DLD1 (cell line): ENCODE data around the gene CIDEC.
"Not testable (repeated sequence)": the region's sequence is repeated elsewhere in the genome, so short reads cannot be mapped to it uniquely, and the experiment has no call there.

Experiments
- in situ Hi-C: cut with HindIII; loops from 2 replicates; pipeline ENCODE4 v1.10.0; 2017; ENCODE audit warnings: low sequenced_read_pairs

Gene CIDEC

GRCh38 chr3:9851383-9851782, 28.7 kb downstream of the CIDEC start:
- in situ Hi-C loops = not testable (repeated sequence)

GRCh38 chr3:9848860-9849259, 31.2 kb downstream of the CIDEC start:
- in situ Hi-C loops = not testable (repeated sequence)

GRCh38 chr3:9847870-9848269, 32.2 kb downstream of the CIDEC start:
- in situ Hi-C loops = not testable (repeated sequence)

DNA sequence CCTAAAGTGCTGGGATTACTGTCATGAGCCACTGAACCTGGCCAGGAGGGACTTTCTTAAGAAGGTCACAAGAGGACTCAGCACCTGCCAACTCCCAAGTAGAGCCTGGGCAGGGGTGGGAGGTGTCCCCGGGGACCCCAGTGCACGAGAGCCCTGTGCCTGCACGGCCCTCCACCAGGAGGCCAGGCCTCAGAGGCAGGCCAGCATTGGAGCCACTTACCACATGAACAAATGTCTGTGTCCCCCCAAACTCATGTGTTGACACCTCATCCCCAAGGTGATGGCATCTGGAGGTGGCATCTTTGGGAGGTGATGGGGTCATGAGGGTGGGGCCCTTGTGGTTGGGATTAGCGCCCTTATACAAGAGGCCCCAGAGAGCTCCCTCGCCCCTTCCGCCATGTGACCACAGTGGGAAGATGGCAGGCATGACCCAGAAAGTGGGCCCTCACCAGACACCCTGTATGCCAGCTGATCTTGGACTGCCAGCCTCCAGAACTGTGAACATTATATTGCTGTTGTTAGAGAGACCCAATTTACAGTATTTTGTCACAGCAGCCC, 33.0 kb downstream of the CIDEC start:
- in situ Hi-C loops = no loop called here

GRCh38 chr3:9846231-9846630, 33.8 kb downstream of the CIDEC start:
- in situ Hi-C loops = no loop called here

DNA sequence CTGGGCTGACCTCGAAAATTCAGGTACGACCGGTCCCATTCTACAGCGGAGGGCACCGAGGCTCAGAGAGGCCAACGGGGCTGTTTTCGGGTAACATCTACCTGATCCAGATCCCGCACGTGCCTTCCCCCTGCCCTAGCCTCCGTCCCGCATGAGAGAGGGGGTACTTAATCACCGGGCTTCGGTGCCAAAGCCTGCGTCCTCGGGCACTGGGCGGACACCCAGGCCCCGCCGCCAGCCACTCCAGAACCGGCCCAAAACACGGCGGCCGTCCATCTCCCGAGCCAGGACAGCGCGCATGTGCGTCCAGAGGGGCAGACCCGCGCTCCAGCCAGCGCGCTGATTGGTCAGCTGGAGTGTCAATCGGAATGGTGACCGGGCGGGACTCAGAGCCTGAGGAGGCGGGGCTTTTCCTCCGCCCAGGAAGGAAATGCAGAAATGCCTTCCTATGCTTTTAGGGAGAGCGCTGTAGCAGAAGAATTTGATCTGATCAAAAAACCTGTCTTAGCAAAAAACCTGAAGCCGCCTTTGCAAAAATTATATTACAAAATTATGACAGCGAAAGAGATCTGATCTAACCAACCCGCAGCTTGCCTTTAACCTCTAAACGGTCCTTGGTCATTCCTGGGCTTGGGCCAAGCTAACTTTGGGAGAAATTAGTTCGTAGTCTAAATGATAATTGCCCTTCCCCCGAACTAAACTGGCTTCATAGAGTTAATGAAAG, 36.2 kb downstream of the CIDEC start, which contains the start of gene RPUSD3:
TSS of gene RPUSD3 (minus strand) at position 294 of the 724 bp plus-strand sequence. CDS start at position 276, 18 bp downstream.
- in situ Hi-C loops = no loop called here

- in situ Hi-C loops = no loop called here
Measured at GRCh38 chr3:9841015-9841414, 39.0 kb downstream of the CIDEC start.

- in situ Hi-C loops = no loop called here
Measured at GRCh38 chr3:9838856-9839255, 41.2 kb downstream of the CIDEC start.

DNA sequence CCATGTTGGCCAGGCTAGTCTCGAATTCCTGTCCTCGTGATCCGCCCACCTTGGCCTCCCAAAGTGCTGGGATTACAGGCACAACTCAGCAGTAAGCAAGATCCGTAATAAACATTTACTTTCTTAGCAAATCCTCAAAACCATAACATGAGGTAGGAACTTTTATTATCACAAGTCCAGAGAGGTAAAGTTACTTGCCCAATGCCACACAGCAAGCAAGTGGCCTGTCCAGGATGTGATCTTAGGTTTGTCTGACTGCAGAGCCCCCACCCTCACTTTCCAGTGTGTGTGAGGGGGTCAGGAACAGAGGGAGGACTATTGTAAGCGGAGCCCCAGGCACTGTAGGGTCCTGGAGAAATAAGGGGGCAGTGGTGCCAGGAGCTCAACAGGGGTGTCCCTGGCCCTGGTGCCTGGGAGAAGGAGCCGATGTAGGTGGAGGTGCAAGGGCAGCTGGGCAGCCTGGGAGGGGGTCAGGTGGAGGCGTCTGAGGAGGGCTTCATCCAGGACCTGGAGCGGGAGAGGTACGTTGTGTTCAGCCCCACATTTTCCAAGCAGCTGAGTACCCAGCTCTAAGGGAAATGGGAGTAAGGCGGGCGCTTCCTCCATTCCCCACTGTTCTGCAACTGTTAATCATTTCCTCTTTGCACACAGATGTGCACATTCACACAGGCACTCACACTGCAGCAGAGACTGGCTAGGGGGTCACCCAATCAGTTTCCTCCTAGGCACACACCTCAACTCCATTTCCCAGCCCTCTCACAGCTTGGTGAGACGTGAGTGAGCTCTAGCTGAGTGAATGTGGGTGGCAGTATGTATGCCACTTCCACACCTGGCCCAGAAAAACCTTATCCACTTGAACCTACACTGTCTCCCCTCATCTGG, 42.1 kb downstream of the CIDEC start:
- in situ Hi-C loops = no loop called here

DNA sequence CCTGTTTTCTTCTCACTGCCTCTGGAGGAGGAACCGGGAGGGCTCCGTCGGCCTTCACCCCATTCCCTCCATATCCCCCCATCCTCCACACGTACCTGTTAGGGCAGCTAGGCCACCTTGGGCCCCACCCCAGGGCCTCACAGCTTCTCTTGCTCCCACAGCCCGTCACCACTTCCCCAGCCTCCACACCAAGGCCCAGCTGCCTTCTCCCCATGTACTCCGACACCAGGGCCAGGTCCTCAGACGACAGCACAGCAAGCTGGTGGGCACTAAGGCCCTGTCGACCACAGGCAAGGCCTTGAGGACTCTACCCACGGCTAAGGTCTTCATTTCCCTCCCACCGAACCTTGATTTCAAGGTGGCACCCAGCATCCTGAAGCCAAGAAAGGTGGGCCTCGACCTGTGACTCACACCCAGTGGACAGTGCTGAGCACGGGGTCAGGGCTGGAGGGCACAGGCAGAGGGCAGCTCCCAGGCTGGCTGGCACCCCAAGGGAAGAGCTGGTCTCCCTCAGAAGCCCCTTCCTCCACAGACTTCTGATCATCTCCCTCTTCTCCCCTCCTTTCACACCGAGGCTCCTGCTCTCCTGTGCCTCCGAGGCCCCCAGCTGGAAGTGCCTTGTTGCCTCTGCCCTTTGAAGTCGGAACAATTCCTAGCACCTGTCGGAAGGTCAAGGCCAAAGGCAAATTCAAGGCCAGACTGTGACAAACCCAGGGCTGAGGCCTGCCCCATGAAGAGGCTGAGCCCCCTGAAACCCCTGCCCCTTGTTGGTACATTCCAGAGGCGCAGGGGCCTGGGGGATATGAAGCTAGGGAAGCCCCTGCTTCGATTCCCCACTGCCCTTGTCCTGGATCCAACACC, 45.3 kb downstream of the CIDEC start:
- in situ Hi-C loops = no loop called here

GRCh38 chr3:9833078-9833477, 47.0 kb downstream of the CIDEC start:
- in situ Hi-C loops = no loop called here

DNA sequence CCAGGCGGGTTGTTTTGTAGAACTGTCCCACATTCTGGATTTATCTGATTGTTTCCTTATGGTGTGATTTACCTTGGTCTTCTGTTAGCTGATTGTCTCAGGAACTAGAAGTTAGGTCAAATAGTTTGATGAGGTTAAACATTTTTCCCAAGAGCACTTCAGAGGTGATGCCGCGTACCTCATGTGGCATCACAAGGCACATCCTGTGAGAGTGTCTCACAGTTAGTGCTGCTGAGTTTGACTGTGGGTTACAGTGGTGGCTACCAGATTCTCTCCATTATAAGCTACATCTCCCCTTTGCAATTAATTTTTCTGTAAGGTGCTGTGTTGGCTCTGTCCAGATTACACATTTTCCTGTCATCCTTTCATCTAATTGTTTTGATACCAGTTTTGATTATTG, 48.8 kb downstream of the CIDEC start:
- in situ Hi-C loops = no loop called here

- in situ Hi-C loops = no loop called here
Measured at GRCh38 chr3:9828801-9829755, 51.0 kb downstream of the CIDEC start.

GRCh38 chr3:9826815-9827573, 53.1 kb downstream of the CIDEC start:
- in situ Hi-C loops = no loop called here

DNA sequence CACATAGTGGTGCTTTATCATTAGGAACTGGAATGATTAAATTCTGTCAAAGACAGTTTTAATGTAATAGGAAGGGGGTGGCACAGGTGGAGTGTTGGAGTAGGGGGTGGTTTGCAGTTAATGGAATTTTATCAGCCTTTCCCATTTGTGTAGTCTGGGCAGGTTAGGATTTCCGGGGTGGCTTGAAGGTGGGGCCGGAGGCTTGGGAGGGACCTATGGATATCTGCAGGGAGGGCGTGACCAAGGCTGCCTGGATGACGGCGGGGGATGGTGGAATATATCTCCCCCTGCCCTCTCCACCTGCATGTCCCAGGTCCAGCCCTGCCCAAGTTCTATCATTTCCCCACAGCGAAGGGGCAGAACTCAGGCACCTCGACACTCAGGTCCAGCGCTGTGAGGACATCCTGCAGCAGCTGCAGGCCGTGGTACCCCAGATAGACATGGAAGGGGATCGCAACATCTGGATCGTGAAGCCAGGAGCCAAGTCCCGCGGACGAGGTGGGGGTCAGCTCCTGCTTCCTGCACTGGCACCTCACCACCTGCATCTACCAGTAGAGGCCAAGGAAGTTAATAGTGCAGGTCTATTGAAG, 54.5 kb downstream of the CIDEC start:
- in situ Hi-C loops = no loop called here

- in situ Hi-C loops = no loop called here
Measured at GRCh38 chr3:9820946-9821345, 59.1 kb downstream of the CIDEC start.

DNA sequence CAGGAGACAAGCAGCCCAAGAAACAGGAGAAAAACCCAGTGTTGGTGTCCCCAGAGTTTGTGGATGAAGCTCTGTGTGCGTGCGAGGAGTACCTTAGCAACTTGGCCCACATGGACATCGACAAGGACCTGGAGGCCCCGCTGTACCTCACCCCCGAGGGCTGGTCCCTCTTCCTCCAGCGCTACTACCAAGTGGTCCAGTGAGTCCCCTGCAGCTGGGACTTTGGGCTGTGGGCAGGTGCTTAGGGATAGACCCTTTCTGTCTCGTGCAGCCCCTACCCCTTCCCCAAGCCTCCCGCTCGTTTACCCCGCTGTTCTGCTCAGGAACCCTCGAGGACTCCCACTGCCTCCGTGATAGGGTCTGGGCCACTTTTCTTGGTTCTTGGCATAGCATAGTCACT, 59.5 kb downstream of the CIDEC start:
- in situ Hi-C loops = no loop called here

- in situ Hi-C loops = loop anchor here (10.0 kb wide), 1 partner anchor 124 kb away; no protein-coding TSS in a partner anchor
Measured at GRCh38 chr3:9818666-9819335, 61.3 kb downstream of the CIDEC start.
